DND-41 (cell line): Measurements from ENCODE around the gene ZNF700.
"Not testable (repeated sequence)": the region's sequence is repeated elsewhere in the genome, so short reads cannot be mapped to it uniquely, and the experiment has no call there.

Experiments used
- ATAC-seq: fragments of 200-7000 bp; cut with Tn5 transposase; 3 replicates; pipeline ENCODE4 v1.9.1; 2021; ENCODE audit warnings: low read depth; ENCODE audit not compliant: insufficient read depth
- DNase-seq: peaks from one replicate; pipeline ENCODE4 v3.0.0-alpha.2; 2020
- H2AFZ ChIP-seq: 2 replicates; pipeline ENCODE4 v1.6.0; 2012; ENCODE audit warnings: low read depth, low read length
- H3K27ac ChIP-seq: 2 replicates; pipeline ENCODE4 v1.5.1; 2012; ENCODE audit warnings: low read length, inconsistent platforms
- H3K27me3 ChIP-seq: fragments of 200-600 bp; sonication (generic); 2 replicates; pipeline ENCODE4 v1.6.0; 2012; ENCODE audit warnings: low read length, mild to moderate bottlenecking, inconsistent platforms; ENCODE audit not compliant: insufficient read depth, poor library complexity
- H3K36me3 ChIP-seq: 2 replicates; pipeline ENCODE4 v1.5.1; 2012; ENCODE audit warnings: low read length, inconsistent platforms; ENCODE audit not compliant: insufficient read depth
- H3K4me1 ChIP-seq: 2 replicates; pipeline ENCODE4 v1.5.1; 2012; ENCODE audit warnings: mild to moderate bottlenecking, low read length; ENCODE audit not compliant: insufficient read depth
- H3K4me2 ChIP-seq: 2 replicates; pipeline ENCODE4 v1.6.0; 2012; ENCODE audit warnings: mild to moderate bottlenecking, moderate library complexity, low read length, inconsistent platforms; ENCODE audit not compliant: insufficient read depth
- H3K4me3 ChIP-seq, 2 experiments: fragments of 200-600 bp in 1 of 2; shearing (Covaris generic) in 1 of 2; 2 replicates each; pipeline ENCODE4 v1.5.1; 2012 to 2016; ENCODE audit warnings: inconsistent platforms in 2 of 2, low read length in 2 of 2, mild to moderate bottlenecking in 2 of 2, low read depth in 1 of 2, moderate library complexity in 1 of 2
- H3K79me2 ChIP-seq: 2 replicates; pipeline ENCODE4 v1.6.0; 2012; ENCODE audit warnings: low read length, inconsistent platforms; ENCODE audit not compliant: insufficient read depth
- H3K9ac ChIP-seq: 2 replicates; pipeline ENCODE4 v1.6.0; 2012; ENCODE audit warnings: low read depth, mild to moderate bottlenecking, inconsistent platforms, low read length, moderate library complexity
- H3K9me3 ChIP-seq: 2 replicates; pipeline ENCODE4 v1.5.1; 2012; ENCODE audit warnings: low read length, moderate library complexity, mild to moderate bottlenecking, inconsistent platforms; ENCODE audit not compliant: insufficient read depth, severe bottlenecking
- H4K20me1 ChIP-seq: 2 replicates; pipeline ENCODE4 v1.6.0; 2012; ENCODE audit warnings: low read length; ENCODE audit not compliant: insufficient read depth
- CTCF ChIP-seq: IDR thresholded peaks from 2 replicates; pipeline ENCODE4 v1.5.1; 2012; ENCODE audit warnings: borderline replicate concordance, low read length, moderate library complexity, mild to moderate bottlenecking; ENCODE audit not compliant: poor library complexity, severe bottlenecking; ENCODE audit errors: extremely low read depth
- EZH2 ChIP-seq: IDR thresholded peaks from 3 replicates; pipeline ENCODE4 v1.6.1; 2012; ENCODE audit warnings: borderline replicate concordance, low read depth, mild to moderate bottlenecking, moderate library complexity, low read length, inconsistent platforms; ENCODE audit not compliant: severe bottlenecking

ZNF700 gene

GRCh38 chr19:11902228-11902627, 22.7 kb upstream of the ZNF700 start:
- ATAC-seq, result no peak
- no peaks in the 10 kb centered on the region for H3K4me1 ChIP-seq
- no peak overlapping the region for H3K4me3 ChIP-seq
- H3K27me3 ChIP-seq, result no peaks in the 10 kb centered on the region
- H2AFZ ChIP-seq, result no peak overlapping the region
- DNase-seq, result no peak
- TF ChIP-seq CTCF (peak; percentile 11), EZH2 (no peak)
- H3K9ac ChIP-seq, result no peak overlapping the region
- no peaks in the 10 kb centered on the region for H4K20me1 ChIP-seq
- H3K4me2 ChIP-seq, result no peak overlapping the region
- no peaks in the 10 kb centered on the region for H3K79me2 ChIP-seq
- H3K9me3 ChIP-seq, result peaks cover 20% of the 10 kb centered on the region
- H3K36me3 ChIP-seq, result peaks cover 35% of the 10 kb centered on the region
- H3K27ac ChIP-seq, result no peak overlapping the region

GRCh38 chr19:11905928-11906327, 19.0 kb upstream of the ZNF700 start:
- Histone ChIP-seq H3K36me3 (peaks cover 35% of the 10 kb centered on the region), H3K4me2 (no peak overlapping the region), H2AFZ (no peak overlapping the region)

GRCh38 chr19:11911937-11912336, 13.0 kb upstream of the ZNF700 start:
- not testable (repeated sequence) for H3K4me3 ChIP-seq, H3K4me2 ChIP-seq, H3K27ac ChIP-seq, DNase-seq, H2AFZ ChIP-seq, H3K79me2 ChIP-seq, H3K9ac ChIP-seq, H3K36me3 ChIP-seq, H4K20me1 ChIP-seq, ATAC-seq, H3K4me1 ChIP-seq, H3K27me3 ChIP-seq
- peaks cover 13% of the 10 kb centered on the region for H3K9me3 ChIP-seq

More at GRCh38 chr19:11905928-11906327, 19.0 kb upstream of the ZNF700 start:
- ATAC-seq, result no peak
- H3K9me3 ChIP-seq, result peaks cover 20% of the 10 kb centered on the region
- H3K9ac ChIP-seq, result no peak overlapping the region
- H3K27me3 ChIP-seq, result no peaks in the 10 kb centered on the region
- no peaks in the 10 kb centered on the region for H3K4me1 ChIP-seq
- H4K20me1 ChIP-seq, result no peaks in the 10 kb centered on the region
- no peak for DNase-seq
- H3K4me3 ChIP-seq, result no peak overlapping the region; a peak in 1 of 4 replicates
- TF ChIP-seq CTCF (no peak), EZH2 (no peak)
- H3K27ac ChIP-seq, result no peak overlapping the region
- no peaks in the 10 kb centered on the region for H3K79me2 ChIP-seq

- peaks cover 13% of the 10 kb centered on the region for H3K9me3 ChIP-seq
- DNase-seq, H2AFZ ChIP-seq, ATAC-seq, H3K4me1 ChIP-seq, H3K4me2 ChIP-seq, H3K27me3 ChIP-seq, H3K27ac ChIP-seq, H3K9ac ChIP-seq, H3K36me3 ChIP-seq, H3K4me3 ChIP-seq, H4K20me1 ChIP-seq, H3K79me2 ChIP-seq: not testable (repeated sequence)
Observed at GRCh38 chr19:11914417-11915051, 10.4 kb upstream of the ZNF700 start.
